ENCODE measurements around the gene IL9.
"Not testable (repeated sequence)": the region's sequence is repeated elsewhere in the genome, so short reads cannot be mapped to it uniquely, and the experiment has no call there.

IL9 gene

DNA sequence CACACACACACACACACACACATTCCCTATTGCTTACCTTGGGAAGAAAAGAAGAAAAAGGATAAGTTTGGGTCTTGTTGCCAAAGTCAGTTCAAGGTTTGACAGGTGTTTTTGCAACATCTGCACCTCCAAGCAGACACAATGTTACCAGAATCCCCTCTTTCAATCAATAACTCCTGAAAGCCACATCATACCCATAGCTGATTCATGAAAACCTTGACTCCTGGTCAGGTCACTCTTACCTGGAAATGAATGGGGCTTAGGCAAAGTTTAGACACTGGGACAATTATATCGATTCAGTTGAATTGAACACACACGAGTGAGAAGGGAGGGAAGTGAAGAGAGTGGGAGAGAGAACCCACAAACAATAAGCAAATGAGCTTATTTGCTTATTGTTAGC is 27.0 kb downstream of the IL9 start:
- no peak for DNase-seq (ENCODE audit: low read depth)

DNA sequence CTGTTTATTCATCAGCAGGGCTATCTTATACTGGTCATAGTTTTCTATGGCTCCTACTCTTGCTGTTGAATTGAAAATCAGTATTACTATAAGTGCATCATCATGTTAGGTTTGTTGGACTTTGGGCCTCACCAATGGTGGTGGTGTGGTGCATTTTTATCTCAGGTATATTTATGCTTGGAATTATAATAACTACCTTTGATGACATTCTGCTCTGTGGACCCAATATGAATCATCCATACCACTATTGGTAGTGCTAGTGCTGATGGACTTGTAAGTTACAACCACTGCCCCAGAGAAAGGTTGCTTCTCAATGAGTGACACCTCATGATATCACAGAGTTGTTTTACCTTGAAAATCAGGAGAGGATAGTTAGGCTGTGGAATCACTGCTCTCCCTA is 28.0 kb downstream of the IL9 start:
- DNase-seq (ENCODE audit: low read depth), result no peak

DNA sequence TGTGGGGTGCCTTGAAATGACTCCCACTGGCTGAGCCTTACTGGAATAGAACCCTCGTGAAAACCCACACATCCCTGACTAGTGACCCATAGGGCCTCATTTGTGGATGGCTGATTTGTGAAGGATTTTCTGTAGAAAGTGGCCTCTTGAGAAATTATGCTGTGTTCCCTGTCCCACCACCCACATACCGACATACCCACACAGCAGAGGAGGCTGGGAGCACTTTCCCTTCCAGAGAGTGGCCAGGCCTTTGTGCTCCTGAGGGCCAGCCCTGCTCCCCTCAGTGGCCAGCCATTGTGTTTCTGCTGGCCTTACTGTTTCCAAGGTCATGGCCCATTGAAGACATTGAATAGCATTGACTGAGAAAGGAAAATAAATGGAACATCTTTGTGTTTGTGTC is 29.6 kb downstream of the IL9 start:
- DNase-seq (ENCODE audit: low read depth), result no peak

DNA sequence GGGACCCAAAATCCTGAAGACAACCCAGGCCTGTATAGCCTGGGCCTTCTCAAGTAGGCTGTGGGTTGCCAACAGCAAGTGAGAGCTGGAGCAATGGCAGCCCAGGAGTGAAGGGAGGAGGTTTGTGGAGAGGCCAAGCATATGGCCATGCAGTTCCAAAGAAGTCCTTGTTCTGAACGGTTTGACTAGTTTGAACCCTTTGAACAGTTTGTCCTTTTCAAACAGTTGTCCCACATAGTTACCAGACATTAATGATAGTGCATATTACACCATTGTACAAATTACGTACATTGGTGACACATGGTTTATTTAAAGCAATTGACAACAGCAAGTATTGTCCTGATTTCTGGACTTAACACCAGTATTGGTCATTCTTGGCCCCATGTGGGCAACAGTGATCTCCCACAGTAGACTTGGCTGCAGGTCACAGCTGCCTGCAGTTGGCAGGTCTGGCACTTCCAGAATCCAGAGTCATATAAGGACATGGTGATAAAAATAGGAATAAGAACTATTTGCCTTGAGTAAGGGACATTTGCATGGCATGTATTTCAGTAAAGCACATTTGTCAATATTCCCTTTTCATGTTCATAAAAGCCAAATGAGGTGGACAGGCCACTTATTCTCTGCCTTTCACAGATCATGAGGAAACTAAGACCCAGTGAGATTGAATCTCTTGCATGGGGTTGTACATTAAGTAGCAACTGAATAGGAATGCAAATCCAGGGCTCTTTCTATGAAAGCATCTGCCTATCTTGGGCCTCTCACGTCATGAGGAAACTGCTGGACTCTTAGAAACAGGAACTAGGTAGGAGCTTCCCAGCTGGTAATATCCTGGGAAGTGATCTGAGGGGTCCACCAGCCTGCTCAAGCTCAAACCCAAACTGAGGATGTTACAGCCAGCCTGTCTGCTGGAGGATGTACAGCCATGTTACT is 30.9 kb downstream of the IL9 start:
- no peak for DNase-seq (ENCODE audit: low read depth)

DNA sequence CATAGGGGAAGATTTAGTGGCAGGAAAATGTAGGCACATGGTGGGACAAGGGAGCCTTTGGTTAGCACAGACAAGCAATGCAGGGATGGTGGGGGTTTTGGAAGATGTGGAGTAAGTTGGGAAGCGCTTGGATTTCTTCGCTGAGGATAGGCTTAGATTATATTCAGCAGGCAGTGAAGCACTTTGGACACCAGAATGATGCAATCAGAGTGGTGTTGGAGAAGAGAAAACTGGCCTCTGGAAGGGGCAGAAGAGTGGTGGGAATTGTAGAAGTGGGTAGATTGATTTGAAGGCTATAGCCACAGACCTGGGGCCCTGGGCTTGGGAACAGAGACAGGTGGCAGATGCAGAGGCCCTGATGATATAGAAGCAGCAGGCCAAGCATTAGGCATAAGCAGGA is 32.9 kb downstream of the IL9 start:
- no peak for DNase-seq (ENCODE audit: low read depth)

DNA sequence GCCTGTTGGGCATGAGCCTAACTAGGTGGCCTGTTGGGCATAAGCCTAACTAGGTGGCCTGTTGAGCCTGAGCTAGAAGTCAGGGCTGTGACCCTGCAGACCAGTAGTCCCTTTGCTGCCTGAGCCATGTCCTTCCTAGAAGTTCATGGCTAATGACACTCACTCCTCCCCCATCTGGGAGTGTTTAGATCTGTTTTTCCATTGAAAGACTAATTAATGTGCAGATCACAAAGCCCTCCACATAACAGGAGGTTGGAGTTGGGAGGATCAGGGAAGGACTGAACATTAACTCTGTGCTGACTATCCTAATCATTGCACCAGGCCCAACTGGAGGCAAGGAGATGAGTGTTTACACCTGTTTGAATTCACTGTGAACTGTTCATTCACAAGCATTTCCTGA is 33.6 kb downstream of the IL9 start:
- DNase-seq (ENCODE audit: low read depth), result no peak

DNA sequence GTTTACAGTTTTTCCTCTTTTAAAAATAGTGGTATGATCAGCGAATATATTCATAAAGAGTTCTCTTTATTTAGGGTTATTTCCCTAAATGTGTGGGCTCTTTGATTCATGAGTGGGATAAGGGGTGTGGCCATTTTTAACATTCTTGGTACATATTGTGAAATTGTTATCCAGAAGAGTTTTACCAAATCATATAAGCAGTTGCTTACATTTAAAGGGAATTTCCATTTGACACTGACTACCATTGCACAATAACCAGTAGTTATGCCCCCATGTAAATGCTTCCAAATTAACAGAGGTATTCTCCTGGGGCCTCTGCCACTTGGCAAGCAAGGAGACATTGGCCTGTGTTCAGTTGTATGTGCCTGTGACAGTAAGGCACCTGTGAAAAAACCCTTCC is 34.0 kb downstream of the IL9 start:
- DNase-seq (ENCODE audit: low read depth), result no peak

DNA sequence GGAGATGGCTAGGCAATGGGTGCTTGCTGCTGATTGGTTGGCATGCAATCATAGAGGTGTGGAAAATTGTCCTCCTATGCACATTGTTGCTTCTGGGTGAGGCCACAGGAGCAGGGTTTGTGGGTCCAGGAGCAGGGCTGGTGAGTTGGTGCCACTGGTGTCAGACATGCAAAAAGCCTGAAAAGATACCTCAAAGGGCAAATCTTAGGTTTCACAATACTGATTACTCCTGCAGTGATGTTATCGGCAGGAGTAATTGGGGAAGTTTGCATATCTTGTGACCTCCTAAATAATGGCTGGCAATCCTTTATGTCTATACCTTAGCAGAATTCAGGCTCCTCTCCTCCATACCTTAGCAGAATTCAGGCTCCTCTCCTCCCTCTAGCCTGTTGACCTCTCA is 36.0 kb downstream of the IL9 start:
- no peak for DNase-seq (ENCODE audit: low read depth)

DNA sequence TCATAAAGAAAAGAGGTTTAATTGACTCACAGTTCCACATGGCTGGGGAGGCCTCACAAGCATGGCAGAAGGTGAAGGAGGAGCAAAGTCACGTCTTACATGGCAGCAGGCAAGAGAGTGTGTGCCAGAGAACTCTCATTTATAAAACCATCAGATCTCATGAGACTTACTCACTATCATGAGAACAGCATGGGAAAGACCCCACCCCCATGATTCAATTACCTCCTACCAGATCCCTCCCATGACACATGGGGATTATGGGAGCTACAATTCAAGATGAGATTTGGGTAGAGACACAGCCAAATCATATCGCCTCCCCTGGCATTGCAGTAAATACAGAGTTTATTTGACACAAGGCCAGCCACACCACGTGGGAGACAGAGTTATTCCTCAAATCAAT is 36.5 kb downstream of the IL9 start:
- not testable (repeated sequence) for DNase-seq (ENCODE audit: low read depth)

DNA sequence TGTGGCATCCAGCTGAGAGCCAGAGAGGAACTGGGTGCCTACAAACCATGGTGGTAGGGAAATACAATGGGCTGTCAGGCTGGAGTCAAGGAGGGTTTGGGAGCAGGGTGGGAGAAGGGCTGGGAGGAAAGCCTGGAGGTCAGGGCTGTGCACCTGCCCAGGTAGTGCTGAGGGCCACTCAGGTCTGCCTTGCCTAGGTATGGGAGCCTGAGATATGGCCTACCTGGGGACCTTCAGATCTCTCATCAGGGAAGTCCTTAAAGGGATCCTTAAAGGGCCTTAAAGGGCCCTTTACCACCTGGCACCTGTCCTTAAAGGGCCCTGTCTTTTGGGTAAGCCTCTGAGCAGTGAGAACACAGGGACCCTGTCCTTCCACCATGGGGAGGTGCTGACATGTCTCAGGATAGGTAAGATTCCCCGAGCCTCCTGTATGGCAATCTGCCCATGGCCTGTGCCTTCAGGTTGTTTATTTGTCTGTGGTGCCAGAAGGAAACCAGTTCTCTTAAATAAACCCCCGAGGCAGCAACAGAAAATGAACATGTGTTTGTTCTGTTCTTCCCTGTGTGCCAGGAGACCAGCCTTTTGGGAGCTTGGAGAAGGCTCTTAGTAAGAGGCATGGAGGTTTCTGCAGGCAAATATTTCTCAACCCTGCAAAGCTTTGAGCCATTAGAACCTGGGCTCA is 37.9 kb downstream of the IL9 start:
- DNase-seq (ENCODE audit: low read depth), result no peak

DNA sequence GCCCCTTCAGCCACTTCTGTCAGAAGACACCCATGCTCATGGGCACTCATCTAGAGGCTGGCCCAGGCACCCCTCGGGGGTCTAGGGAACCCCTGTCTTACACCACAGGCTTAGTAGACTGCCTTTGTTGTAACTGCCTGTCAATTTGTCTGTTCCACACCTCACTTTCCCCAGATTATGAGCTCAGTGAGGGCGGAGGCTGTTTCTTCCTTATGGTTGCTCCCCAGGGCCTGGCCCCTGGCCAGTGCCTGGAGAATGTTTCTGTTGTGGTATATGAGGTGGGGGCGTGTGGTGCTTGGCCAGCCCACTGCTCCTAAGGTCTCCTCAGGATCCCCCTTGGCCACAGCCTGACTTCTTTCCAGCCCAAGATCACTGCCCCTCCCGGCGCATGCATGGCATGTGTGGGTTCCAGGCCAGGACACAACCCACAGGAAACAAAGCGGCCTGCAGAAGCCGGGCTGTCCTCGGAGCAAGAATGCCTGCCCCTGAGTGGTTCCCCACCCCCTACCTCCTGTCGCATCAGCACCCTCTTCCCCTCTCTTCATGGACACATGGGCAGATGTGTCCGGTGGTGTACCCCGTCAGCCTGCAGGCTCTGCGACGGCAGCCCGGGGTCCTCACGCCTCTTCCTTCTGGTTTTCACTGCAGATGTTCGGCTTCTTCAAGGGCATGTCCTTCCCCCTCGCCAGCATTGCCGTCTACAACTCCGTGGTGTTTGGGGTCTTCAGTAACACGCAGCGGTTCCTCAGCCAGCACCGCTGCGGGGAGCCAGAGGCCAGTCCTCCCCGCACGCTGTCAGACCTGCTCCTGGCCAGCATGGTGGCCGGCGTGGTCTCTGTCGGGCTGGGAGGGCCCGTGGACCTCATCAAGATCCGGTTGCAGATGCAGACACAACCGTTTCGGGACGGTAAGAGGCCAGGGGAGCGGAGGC is 43.5 kb downstream of the IL9 start:
- DNase-seq (ENCODE audit: low read depth), result no peak

DNA sequence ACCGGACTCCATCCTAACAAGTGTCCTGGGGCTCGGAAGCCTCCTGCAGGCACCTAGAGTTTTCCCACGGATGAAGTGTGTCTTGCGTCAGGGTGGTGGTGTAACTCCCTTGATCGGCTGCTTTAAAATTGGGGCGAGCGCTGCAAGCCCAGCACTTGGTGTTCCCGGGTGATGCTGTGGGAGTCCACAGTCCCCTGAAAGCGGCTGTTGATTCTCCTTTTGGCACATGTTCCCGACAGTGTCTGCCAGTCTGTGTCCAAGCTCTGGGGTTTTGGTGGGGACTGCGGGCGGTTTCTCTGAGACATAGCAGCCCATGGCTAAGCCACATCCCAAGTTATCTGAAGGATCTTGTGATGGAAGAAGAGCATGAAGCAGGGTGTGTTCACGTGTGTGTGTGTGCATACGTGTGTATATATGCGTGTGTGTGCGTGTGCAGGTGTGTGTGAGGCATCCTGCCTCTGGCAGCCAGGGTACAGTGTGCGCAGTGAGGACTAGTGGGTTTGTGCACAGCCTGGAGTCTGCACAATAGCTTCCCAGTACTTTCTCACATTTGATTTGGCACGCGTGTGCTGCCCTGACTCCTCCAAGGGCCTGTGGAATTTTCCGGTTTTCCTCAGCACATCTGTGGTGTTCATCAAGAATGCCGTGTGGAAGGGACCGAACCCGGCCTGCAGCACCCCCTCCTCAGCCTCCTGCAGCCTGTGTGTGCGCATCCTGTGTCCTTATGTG is 44.3 kb downstream of the IL9 start:
- DNase-seq (ENCODE audit: low read depth), result no peak

DNA sequence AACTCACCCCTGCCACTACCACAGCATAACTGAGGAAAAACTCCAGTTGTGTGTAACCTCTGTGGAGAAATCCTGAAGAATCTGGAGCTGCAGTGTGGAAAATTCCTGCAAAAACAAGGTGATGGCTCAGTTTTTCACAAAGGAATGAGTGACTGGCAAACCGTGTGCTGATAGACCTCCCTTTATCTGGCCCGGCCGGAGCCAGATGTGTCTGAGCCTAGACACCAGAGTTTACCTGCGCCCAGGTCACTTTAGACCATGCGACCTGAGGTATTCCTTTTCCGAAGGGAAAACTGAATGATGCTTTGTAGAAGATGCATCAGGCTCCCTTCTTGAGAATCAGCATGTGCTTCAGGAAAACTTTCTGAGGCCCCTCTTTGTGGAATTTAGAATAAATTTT is 45.0 kb downstream of the IL9 start:
- DNase-seq (ENCODE audit: low read depth), result no peak

DNA sequence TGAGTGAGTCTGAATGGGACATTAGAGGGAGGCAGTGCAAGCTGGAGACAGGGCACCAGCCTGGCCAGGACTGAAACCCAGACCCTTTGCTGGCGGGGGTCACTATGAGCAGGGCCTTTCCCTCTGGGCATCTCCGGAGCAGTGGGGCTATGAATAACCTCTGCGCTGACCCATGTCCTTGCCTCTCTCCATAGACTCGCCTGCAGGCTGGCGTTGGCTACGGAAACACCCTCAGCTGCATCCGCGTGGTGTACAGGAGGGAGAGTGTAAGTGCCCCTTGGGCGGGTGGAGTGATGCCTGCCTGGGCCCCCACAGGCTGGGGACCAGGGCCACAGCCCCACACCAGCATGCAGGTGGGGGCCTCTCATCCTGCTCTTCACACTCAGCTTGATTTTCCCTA is 45.4 kb downstream of the IL9 start:
- no peak for DNase-seq (ENCODE audit: low read depth)

DNA sequence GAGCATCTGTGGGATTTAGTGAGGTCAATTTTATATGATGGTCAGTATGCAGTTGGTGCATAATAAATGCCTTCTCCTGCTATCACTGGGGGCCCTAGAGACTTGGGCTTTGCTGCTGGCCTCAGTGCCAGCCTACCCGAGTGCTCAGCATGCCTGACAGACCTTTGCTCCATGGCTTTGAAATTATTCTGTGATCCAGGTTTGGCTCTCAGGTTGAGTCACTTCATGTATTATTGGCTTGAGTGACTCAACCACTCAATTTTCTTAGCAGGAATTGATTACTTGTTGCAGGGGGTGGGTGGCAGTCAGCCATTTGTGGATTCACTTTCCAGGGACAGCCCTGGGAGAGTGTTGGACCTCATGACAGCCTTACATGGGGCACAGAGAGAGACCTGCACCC is 47.7 kb downstream of the IL9 start:
- no peak for DNase-seq (ENCODE audit: low read depth)

DNA sequence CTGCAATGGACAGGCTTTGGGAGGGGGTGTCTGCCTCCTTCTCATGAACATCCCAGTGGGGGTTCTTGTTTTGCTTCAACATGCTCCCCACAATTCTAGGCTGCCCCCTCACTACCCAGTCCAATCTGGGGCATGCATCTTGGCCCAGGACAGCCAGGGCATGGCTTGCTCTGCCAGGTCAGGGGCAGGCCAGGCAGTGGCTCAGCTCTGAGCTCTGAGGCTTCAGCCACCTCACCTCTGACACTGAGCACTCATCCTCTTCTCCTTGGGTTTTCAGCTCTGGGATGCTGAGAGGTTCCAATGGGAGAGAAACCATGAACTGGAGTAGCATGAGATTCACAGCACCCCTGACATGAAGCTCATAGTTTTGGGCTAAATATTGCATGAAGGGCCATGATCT is 49.3 kb downstream of the IL9 start:
- no peak for DNase-seq (ENCODE audit: low read depth)

DNA sequence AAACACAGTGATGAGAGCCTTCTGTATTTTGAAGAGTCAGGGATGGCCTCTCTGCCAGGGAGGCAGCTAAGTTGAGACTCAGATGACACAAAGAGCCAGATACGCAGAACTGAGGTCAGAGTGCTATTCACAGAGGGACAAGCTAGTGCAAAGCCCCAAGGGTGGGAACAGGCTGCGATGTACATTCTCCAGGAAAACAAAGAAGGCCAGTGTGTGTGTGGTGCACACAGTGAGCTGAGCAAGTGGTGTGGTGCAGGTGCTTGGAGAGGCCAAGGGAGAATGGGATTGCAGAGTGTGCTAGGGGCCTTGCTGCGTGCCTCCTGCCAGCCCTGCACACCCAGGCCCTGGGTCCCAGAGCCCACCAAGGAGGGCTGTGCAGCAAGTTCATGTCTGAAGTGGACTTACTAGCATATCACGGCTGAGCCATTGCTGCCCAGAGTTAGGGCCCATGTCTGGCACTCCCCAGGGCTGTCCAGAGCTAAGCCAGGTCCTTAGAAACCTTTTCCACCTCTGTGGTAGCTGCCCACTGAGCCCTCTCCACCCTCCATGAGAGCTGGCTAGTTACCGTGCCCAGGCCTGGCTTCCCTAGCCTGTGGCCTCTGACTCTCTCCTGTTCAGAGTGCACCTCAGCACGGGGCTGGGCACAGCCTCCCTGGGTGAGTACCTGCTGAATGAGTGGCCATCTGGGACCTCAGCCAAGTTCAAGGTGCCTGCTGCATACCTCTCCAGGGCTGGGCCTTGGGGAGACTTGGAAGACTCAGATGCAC is 51.9 kb downstream of the IL9 start:
- no peak for DNase-seq (ENCODE audit: low read depth)

DNA sequence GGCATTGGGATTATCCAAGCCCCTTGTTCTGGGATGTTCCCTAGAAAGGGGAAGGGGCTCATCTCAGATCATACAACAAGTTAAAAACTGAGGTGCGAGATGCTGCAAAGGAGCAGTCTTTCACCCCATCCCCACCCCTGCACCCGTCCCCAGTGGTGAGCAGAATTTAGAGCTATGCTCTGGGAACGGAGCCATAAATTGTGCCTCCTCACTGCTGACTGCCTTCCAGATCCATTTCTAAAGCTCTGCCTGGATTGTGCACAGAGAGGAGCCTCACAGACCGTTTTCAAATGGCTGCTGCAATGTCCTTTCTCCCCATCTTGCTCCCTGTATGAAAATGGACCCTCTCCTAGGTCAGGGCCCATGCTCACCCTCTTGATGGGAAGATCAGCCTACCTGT is 52.9 kb downstream of the IL9 start:
- DNase-seq (ENCODE audit: low read depth), result no peak
